Spleen (tissue), 11 donors: ENCODE results near the gene NELL2. TPM values are rescaled to one million over a fixed set of nuclear protein-coding genes. Genes with fewer than 3 reads are reported as not detected.

Source experiments
- DNase-seq: peaks from one replicate; pipeline ENCODE4 v3.0.0-alpha.2; 2020
- H3K27ac ChIP-seq, 8 donors: fragments of 200-600 bp; sonication (generic) in 7 of 8; 1 replicate in 4 of 8; 2 replicates in 4 of 8; pipeline versions ENCODE4 v1.5.0 to v1.8.0; 2016 to 2021; ENCODE audit warnings: inconsistent platforms in 4 of 8, mild to moderate bottlenecking in 4 of 8, moderate library complexity in 1 of 8
- H3K27me3 ChIP-seq, 7 donors: fragments of 200-600 bp; sonication (generic) in 6 of 7; replicated peaks in 1 of 7; 1 replicate in 4 of 7; 2 replicates in 3 of 7; pipeline versions ENCODE4 v1.5.0 to v1.8.0; 2016 to 2021; ENCODE audit warnings: inconsistent platforms in 3 of 7, mild to moderate bottlenecking in 1 of 7
- H3K36me3 ChIP-seq, 6 donors: fragments of 200-600 bp; sonication (generic) in 5 of 6; 1 replicate in 4 of 6; 2 replicates in 2 of 6; pipeline versions ENCODE4 v1.5.0 to v1.8.0; 2016 to 2021; ENCODE audit warnings: inconsistent platforms in 2 of 6
- H3K4me1 ChIP-seq, 6 donors: fragments of 200-600 bp; sonication (generic) in 5 of 6; 1 replicate in 3 of 6; 2 replicates in 3 of 6; pipeline versions ENCODE4 v1.5.0 to v1.8.0; 2016 to 2021; ENCODE audit warnings: inconsistent platforms in 3 of 6
- H3K4me3 ChIP-seq, 8 donors: fragments of 200-600 bp; sonication (generic) in 7 of 8; 1 replicate in 4 of 8; 2 replicates in 4 of 8; pipeline versions ENCODE4 v1.5.0 to v1.8.0; 2016 to 2021; ENCODE audit warnings: inconsistent platforms in 4 of 8, mild to moderate bottlenecking in 4 of 8, moderate library complexity in 2 of 8
- H3K9me3 ChIP-seq, 8 donors: fragments of 200-600 bp; sonication (generic) in 7 of 8; 1 replicate in 4 of 8; 2 replicates in 4 of 8; pipeline versions ENCODE4 v1.5.0 to v1.8.0; 2016 to 2021; ENCODE audit warnings: inconsistent platforms in 4 of 8
- POLR2A ChIP-seq, 3 donors: fragments of 450-650 bp; IDR thresholded peaks; one replicate each; pipeline ENCODE4 v1.5.1; 2017; ENCODE audit warnings: antibody characterized with exemption in 3 of 3, mild to moderate bottlenecking in 1 of 3
- POLR2AphosphoS5 ChIP-seq, 3 donors: sonication (generic); formaldehyde crosslinking; IDR thresholded peaks; one replicate each; pipeline ENCODE4 v1.5.1; 2017; ENCODE audit warnings: antibody characterized with exemption in 3 of 3
- WGBS, 5 donors: extraction: QIAGEN DNeasy Blood & Tissue Kit in 3 of 5; methylation state at CpG; one replicate each; pipeline versions ENCODE4 v1.1.5 to v1.1.7; 2013 to 2018; 5-methylcytosine and 5-hydroxymethylcytosine counted together
- intact Hi-C: fragments of 100-400 bp; cut with DNase I; formaldehyde crosslinking; loops from one replicate; pipeline ENCODE4 v1.15.0; 2023; ENCODE audit warnings: low total_unique reads
- polyA plus RNA-seq, 3 donors: library from polyadenylated mRNA; stranded (reverse); fragments of 200-250 nt; gene quantifications; one replicate each; pipeline ENCODE4 v1.2.1, GENCODE V29; 2013
- small RNA-seq, 4 donors: library from RNA; depleted of rRNA; stranded (forward); fragments of <200 nt; gene quantifications; one replicate each; pipeline ENCODE3, GENCODE V24; 2016
- total RNA-seq, 7 donors: library from RNA; depleted of rRNA in 3 of 7; stranded (reverse); fragments of >200 nt in 3 of 7; fragmentation: NEBNext Ultra II Directional in 4 of 7; extraction: Animal tissue kit (Norgen Biotek cat#: 25700) in 4 of 7; gene quantifications; one replicate each; pipeline versions ENCODE4 v1.1.0 to v1.2.1, GENCODE V29; 2016 to 2021
- TF ChIP-seq, protein P1 (sequence below), 11 experiments: fragments of 200-600 bp in 7 of 11; fragments of 450-650 bp in 4 of 11; sonication (generic) in 4 of 11; IDR thresholded peaks in 8 of 11; conservative IDR thresholded peaks in 3 of 11; 1 replicate in 7 of 11; 2 replicates in 4 of 11; pipeline versions ENCODE4 v1.4.0 to v1.8.0; 2016 to 2021; ENCODE audit warnings: antibody characterized with exemption in 11 of 11, inconsistent platforms in 4 of 11, mild to moderate bottlenecking in 1 of 11
- donor health status: healthy with polysubstance abuse.
- donor health status: DM: no; HTN: no; CAD: no; lungs with moderate emphysema.
- donor health status: DM: no; HTN: no; CAD: no.
- donor health status: Bipolar disorder and iron deficiency.
- donor health status: healthy.
- donor health status: DM: no; HTN: no; CAD: no.
- donor health status: DM: yes; HTN: yes; CAD: no.

The NELL2 gene
- total and polyA plus RNA-seq, 10 donors: 1.0 to 21.8 (median 8.2) TPM

GRCh38 chr12:44462729-44463128 lies 413.4 kb downstream of the NELL2 start:
- DNase-seq: no peak
- intact Hi-C loops: no loop called here
- Histone ChIP-seq H3K27me3 (no peaks in the 10 kb centered on the region), H3K4me1 (no peaks in the 10 kb centered on the region), H3K27ac (no peak overlapping the region), H3K9me3 (peaks cover 0 to 12% (median 7%) of the 10 kb centered on the region in 8 donors), H3K36me3 (no peaks in the 10 kb centered on the region), H3K4me3 (no peak overlapping the region)
- no peak for TF ChIP-seq POLR2AphosphoS5 (IDR thresholded peaks at IDR 0.05)
- no peak for TF ChIP-seq POLR2A (IDR thresholded peaks at IDR 0.05)
- TF ChIP-seq, protein P1, sequence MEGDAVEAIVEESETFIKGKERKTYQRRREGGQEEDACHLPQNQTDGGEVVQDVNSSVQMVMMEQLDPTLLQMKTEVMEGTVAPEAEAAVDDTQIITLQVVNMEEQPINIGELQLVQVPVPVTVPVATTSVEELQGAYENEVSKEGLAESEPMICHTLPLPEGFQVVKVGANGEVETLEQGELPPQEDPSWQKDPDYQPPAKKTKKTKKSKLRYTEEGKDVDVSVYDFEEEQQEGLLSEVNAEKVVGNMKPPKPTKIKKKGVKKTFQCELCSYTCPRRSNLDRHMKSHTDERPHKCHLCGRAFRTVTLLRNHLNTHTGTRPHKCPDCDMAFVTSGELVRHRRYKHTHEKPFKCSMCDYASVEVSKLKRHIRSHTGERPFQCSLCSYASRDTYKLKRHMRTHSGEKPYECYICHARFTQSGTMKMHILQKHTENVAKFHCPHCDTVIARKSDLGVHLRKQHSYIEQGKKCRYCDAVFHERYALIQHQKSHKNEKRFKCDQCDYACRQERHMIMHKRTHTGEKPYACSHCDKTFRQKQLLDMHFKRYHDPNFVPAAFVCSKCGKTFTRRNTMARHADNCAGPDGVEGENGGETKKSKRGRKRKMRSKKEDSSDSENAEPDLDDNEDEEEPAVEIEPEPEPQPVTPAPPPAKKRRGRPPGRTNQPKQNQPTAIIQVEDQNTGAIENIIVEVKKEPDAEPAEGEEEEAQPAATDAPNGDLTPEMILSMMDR (IDR thresholded peaks at IDR 0.05 in 8 of 11, conservative IDR thresholded peaks at IDR 0.05 in 3 of 11): no peak

DNA sequence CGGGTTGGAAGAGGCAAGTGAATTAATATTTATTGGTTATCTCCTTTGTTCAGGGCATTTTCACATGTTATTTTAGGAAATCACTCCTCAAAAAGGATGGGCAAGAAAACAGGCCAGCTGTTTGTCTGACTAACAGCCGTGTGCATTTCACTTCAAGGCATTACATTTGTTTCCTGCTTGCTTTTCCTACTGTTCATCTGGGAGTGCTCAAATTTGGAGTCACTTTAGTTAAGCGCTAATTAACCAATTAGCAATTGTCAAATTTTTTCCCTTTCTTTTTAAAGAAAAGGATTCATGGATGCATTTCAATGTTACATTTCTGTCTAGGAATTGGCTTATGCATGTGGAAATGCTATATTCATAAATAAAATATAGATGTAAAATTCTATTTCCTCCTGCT lies 415.9 kb downstream of the NELL2 start:
- no peaks in the 10 kb centered on the region for H3K9me3 ChIP-seq
- TF ChIP-seq, protein P1 (IDR thresholded peaks at IDR 0.05 in 8 of 11, conservative IDR thresholded peaks at IDR 0.05 in 3 of 11): no peak
- TF ChIP-seq POLR2A (IDR thresholded peaks at IDR 0.05) (no peak), POLR2AphosphoS5 (IDR thresholded peaks at IDR 0.05) (no peak)
- H3K27me3 ChIP-seq: no peaks in the 10 kb centered on the region
- no peak overlapping the region for H3K27ac ChIP-seq
- no peaks in the 10 kb centered on the region for H3K36me3 ChIP-seq
- intact Hi-C loops: no loop called here
- DNase-seq: no peak
- WGBS, 5 donors: 66 to 76% (median 70%) methylated on average over 3 of the region's 3 CpGs
- H3K4me1 ChIP-seq: no peaks in the 10 kb centered on the region
- H3K4me3 ChIP-seq: no peak overlapping the region

- TF ChIP-seq POLR2A (IDR thresholded peaks at IDR 0.05) (no peak), POLR2AphosphoS5 (IDR thresholded peaks at IDR 0.05) (no peak)
- TF ChIP-seq, protein P1 (IDR thresholded peaks at IDR 0.05 in 8 of 11, conservative IDR thresholded peaks at IDR 0.05 in 3 of 11): no peak
- no peak for DNase-seq
- no peaks in the 10 kb centered on the region for H3K4me1 ChIP-seq
- intact Hi-C loops: no loop called here
- H3K36me3 ChIP-seq: no peaks in the 10 kb centered on the region
- no peaks in the 10 kb centered on the region for H3K27me3 ChIP-seq
- WGBS, 5 donors: 62 to 89% (median 76%) methylated on average over 3 of the region's 3 CpGs
- no peak overlapping the region for H3K4me3 ChIP-seq
- no peaks in the 10 kb centered on the region for H3K9me3 ChIP-seq
- H3K27ac ChIP-seq: no peak overlapping the region
These were observed 416.5 kb downstream of the NELL2 start for GRCh38 chr12:44459569-44459968.

Small RNAs within 50 kb of the gene (small RNA-seq; reads per million reads assigned to genes)
- gene RF00019: 0 reads per million in 4 donors

Other genes with a start within 250 kb of the NELL2 start
- gene DBX2, start 174.8 kb upstream of the NELL2 start, total RNA-seq: not detected
- gene DBX2, start 174.8 kb upstream of the NELL2 start, polyA plus RNA-seq: not detected